ENCODE results near the gene PALLD. TPM values are rescaled to one million over a fixed set of nuclear protein-coding genes. Genes with fewer than 3 reads are reported as not detected.

PALLD gene
- total RNA-seq, 2 donors from 2014 or later: 11.3 to 49.1 TPM

GRCh38 chr4:168593399-168593798, 96.5 kb downstream of the PALLD start:
- ATAC-seq (replicated peaks): no peak
- Mint-ChIP-seq H3K36me3 (ENCODE audit: low read depth) (no peaks in the 10 kb centered on the region), H3K27me3 (peaks cover 14% of the 10 kb centered on the region), H3K4me3 (no peak overlapping the region), H3K9me3 (no peaks in the 10 kb centered on the region), H3K4me1 (no peaks in the 10 kb centered on the region), H3K27ac (no peak overlapping the region)

DNA sequence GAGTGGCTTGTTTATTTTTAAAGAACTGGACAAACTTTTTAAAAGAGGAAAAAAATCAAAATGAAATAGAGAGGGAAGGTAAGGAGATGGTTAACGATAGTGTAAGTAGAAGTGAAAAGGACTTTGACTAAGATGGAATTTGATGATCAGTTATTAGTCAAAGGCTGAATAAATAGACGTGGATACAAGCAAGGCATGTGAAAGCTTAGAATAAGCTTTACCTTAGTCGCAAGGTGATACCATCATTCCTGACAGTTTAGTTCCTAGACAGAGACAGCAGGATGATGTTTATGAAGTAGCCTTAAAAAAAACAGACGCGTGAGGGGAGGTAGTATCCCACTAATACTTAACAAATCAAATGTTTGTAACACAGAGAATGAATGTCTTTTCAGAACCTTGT, 97.3 kb downstream of the PALLD start:
- no peaks in the 10 kb centered on the region for H3K36me3 Mint-ChIP-seq (ENCODE audit: low read depth)
- no peaks in the 10 kb centered on the region for H3K4me1 Mint-ChIP-seq
- ATAC-seq (replicated peaks): no peak
- peaks cover 14% of the 10 kb centered on the region for H3K27me3 Mint-ChIP-seq
- H3K9me3 Mint-ChIP-seq: no peaks in the 10 kb centered on the region
- H3K4me3 Mint-ChIP-seq: no peak overlapping the region
- H3K27ac Mint-ChIP-seq: no peak overlapping the region

GRCh38 chr4:168598191-168598590, 101.3 kb downstream of the PALLD start:
- Mint-ChIP-seq H3K4me1 (no peaks in the 10 kb centered on the region), H3K36me3 (ENCODE audit: low read depth) (no peaks in the 10 kb centered on the region), H3K27me3 (peaks cover 15% of the 10 kb centered on the region), H3K27ac (no peak overlapping the region), H3K4me3 (no peak overlapping the region), H3K9me3 (no peaks in the 10 kb centered on the region)
- no peak for ATAC-seq (replicated peaks)

DNA sequence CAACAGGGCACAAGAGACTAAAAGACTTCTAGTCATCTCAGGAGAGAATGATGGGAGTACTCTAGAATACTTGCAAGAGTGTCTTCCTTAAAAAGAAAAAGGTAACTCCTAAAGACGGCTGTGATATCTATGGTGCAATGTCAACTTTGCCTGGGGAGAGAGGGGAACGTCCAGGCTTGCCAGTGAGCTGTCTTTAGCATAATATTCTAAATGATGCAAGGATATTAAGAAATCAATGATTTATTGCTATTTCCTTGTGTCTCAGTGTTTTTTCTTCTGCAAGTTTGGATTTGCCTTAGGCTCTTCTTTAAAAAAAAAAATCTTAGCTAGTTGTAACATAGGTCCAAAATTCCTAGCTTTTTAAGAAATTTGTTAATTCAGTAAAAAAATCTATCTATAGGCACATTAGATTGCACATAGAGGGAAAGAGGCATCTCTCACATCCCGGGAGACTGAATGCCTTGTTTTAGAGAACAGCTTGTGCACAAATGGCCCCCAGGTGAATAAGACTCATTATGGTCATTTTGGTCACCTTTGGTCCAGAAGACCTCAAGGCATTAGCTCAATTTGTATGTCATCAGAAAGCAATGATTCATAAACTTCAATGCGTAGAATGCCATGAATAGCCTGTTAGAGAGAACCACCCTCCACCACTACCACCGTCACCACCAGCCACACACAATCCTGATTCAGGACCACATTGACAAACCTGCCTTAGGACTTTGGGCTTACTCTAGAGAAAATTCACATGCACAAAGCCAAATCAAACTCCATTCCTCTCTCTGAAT, 104.1 kb downstream of the PALLD start:
- Mint-ChIP-seq H3K9me3 (no peaks in the 10 kb centered on the region), H3K36me3 (ENCODE audit: low read depth) (no peaks in the 10 kb centered on the region), H3K4me3 (no peak overlapping the region), H3K27ac (no peak overlapping the region), H3K27me3 (peaks cover 12% of the 10 kb centered on the region), H3K4me1 (no peaks in the 10 kb centered on the region)
- no peak for ATAC-seq (replicated peaks)

GRCh38 chr4:168601899-168602298, 105.0 kb downstream of the PALLD start:
- Mint-ChIP-seq H3K27me3 (peaks cover 12% of the 10 kb centered on the region), H3K4me1 (no peaks in the 10 kb centered on the region), H3K36me3 (ENCODE audit: low read depth) (no peaks in the 10 kb centered on the region), H3K9me3 (no peaks in the 10 kb centered on the region), H3K27ac (no peak overlapping the region), H3K4me3 (no peak overlapping the region)
- ATAC-seq (replicated peaks): no peak

DNA sequence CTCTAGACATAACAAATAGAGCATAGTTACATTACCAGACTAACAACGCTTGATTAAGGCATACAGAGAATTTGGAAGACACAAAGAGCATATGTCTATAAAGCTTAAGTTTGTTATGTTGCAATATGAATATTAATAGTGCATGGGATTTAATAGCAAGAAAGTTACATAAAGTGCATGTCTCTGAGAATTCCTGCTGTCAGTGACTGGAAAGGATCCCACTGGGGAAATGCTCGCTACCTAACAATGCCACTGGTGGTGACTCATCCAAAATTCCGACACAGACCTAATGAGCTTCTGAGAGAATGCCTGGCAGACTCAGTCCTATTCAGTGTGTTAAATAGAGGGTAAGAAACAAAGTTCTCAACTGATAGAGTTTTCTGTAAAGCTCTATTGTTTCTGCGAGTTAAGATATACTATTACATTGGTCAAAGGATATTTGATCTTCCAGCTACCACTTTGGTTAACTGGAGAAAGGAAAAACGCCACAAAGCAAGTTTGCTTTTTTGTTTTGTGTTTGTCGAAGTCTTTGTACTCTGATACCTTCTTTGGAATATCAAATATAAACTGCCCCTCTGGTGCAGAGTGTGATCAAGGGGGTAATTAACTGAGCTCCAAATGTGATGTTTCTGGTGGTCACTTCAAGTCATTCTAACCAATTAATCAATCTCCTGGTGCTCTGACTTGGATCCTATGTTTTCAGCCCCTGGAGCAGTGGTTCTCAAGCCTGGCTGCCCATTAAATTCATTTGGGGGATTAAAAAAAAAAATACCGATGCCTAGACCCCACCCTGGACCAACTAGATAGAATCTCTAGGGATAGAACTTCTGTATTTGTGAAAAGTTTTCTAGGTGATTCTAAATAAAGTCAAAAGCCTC, 107.9 kb downstream of the PALLD start:
- Mint-ChIP-seq H3K27me3 (peaks cover 15% of the 10 kb centered on the region), H3K27ac (no peak overlapping the region), H3K36me3 (ENCODE audit: low read depth) (no peaks in the 10 kb centered on the region), H3K9me3 (no peaks in the 10 kb centered on the region), H3K4me1 (no peaks in the 10 kb centered on the region), H3K4me3 (no peak overlapping the region)
- no peak for ATAC-seq (replicated peaks)

GRCh38 chr4:168605411-168605810, 108.6 kb downstream of the PALLD start:
- H3K36me3 Mint-ChIP-seq (ENCODE audit: low read depth): no peaks in the 10 kb centered on the region
- no peaks in the 10 kb centered on the region for H3K4me1 Mint-ChIP-seq
- H3K9me3 Mint-ChIP-seq: no peaks in the 10 kb centered on the region
- H3K27ac Mint-ChIP-seq: no peak overlapping the region
- H3K4me3 Mint-ChIP-seq: no peak overlapping the region
- ATAC-seq (replicated peaks): no peak
- H3K27me3 Mint-ChIP-seq: peaks cover 15% of the 10 kb centered on the region

DNA sequence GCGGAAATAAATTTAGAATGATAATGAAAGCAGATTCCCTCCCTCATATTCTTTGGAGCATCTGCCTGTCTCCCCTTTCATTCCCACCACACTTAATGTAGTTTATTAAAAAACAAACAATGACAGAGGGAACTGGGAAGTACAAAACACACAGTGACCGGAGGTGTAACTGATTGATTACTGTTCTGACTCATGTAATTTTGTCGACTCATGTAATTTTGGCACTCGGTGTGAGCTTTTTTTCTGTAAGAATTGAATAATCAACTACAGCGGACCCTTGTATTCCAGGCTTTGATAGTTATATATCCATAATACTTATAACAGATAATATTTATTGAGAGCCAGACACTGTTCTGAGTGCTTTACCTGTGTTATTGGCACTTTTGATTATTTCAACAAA, 110.4 kb downstream of the PALLD start:
- Mint-ChIP-seq H3K27ac (no peak overlapping the region), H3K27me3 (peaks cover 11% of the 10 kb centered on the region), H3K9me3 (no peaks in the 10 kb centered on the region)

GRCh38 chr4:168608771-168609170, 111.9 kb downstream of the PALLD start:
- no peak for ATAC-seq (replicated peaks)
- Mint-ChIP-seq H3K4me3 (no peak overlapping the region), H3K4me1 (no peaks in the 10 kb centered on the region), H3K9me3 (no peaks in the 10 kb centered on the region), H3K36me3 (ENCODE audit: low read depth) (no peaks in the 10 kb centered on the region), H3K27me3 (peaks cover 11% of the 10 kb centered on the region), H3K27ac (no peak overlapping the region)

More for the DNA sequence above, 110.4 kb downstream of the PALLD start:
- no peak overlapping the region for H3K4me3 Mint-ChIP-seq
- no peaks in the 10 kb centered on the region for H3K36me3 Mint-ChIP-seq (ENCODE audit: low read depth)
- H3K4me1 Mint-ChIP-seq: no peaks in the 10 kb centered on the region
- ATAC-seq (replicated peaks): no peak

DNA sequence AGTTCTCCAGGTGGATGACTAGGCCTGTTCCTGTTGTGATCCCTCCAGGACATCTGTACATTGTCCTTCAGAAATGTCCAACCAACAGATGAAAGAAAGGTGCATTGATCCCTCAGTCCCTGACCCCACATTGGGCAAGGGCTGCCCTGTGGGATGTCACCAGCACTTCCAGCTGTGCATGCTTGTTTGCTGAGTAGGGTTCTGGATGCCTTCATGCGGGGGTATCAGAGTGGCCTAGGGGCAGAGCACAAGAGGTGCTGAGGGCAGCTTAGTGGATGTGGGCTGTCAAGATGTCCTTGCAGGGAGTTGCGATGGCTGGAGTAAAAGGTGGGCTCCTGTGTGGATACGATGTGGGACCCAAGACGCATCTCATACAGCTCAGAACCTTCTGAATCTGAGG, 112.5 kb downstream of the PALLD start:
- Mint-ChIP-seq H3K36me3 (ENCODE audit: low read depth) (no peaks in the 10 kb centered on the region), H3K4me1 (no peaks in the 10 kb centered on the region), H3K27ac (no peak overlapping the region), H3K9me3 (no peaks in the 10 kb centered on the region), H3K27me3 (peaks cover 11% of the 10 kb centered on the region), H3K4me3 (no peak overlapping the region)
- no peak for ATAC-seq (replicated peaks)

DNA sequence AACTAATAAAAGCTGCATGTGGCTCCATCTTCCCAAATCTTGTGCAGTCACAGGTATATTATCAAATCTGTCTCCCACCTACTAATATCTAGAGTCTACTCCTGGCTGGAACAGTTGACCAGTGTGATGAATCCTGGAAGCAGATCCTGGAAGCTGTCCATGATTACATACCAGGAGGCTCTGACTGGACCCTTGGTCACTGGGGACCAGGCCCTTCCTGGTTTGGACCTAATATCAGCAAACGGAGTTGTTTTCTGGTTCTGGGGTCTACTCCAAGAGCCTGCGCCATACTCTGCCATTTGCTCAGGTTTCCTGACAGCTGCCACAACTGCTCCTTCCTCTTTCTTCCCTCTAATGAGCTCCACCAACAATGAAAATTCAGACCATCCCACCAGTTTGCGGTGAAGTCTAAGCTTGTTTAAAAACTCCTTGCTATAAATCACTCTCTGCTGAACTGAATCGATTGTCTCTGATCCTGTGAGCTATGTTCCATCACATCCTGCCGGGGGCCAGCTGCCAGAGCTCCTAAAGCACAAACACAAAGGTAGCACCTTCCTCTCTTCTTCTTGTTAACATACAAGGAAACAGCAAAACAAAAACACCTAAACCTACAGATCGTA, 114.2 kb downstream of the PALLD start:
- no peaks in the 10 kb centered on the region for H3K4me1 Mint-ChIP-seq
- H3K4me3 Mint-ChIP-seq: no peak overlapping the region
- H3K36me3 Mint-ChIP-seq (ENCODE audit: low read depth): no peaks in the 10 kb centered on the region
- no peak overlapping the region for H3K27ac Mint-ChIP-seq
- H3K9me3 Mint-ChIP-seq: no peaks in the 10 kb centered on the region
- ATAC-seq (replicated peaks): no peak
- peaks cover 11% of the 10 kb centered on the region for H3K27me3 Mint-ChIP-seq

DNA sequence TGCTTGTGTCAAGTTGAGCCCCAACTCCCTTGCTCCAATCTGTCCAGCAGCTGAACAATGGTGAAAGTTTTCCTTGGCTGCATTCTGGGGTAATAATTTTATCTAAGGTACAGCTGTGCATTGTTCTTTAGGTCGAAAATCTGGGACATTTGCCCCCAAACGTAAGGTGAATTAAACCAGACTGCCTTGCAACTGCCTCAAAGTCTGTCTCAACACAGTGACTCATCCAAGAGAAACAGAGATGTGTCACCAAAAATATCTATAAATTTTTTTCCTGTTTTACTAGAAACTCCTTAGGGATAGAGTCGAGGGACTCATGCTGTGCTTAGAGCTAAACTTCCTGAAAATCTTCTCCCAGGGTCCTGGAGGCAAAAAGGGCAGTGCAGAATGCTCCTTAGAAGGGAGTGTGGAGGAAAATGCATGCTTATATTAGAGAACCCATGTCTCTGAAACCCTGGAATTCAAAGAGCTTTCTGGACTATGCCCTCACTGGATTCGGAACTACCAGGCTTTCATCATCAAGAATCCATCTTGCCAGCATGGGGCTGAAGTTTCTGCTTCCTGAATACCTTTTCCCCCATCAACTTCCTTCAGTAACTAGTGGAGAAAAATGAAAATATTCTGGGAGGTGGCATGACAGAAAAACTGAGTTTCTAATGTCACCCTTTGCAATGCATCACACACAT, 115.7 kb downstream of the PALLD start:
- no peaks in the 10 kb centered on the region for H3K4me1 Mint-ChIP-seq
- H3K27me3 Mint-ChIP-seq: peaks cover 11% of the 10 kb centered on the region
- H3K27ac Mint-ChIP-seq: no peak overlapping the region
- H3K9me3 Mint-ChIP-seq: no peaks in the 10 kb centered on the region
- ATAC-seq (replicated peaks): no peak
- H3K36me3 Mint-ChIP-seq (ENCODE audit: low read depth): no peaks in the 10 kb centered on the region
- H3K4me3 Mint-ChIP-seq: no peak overlapping the region

DNA sequence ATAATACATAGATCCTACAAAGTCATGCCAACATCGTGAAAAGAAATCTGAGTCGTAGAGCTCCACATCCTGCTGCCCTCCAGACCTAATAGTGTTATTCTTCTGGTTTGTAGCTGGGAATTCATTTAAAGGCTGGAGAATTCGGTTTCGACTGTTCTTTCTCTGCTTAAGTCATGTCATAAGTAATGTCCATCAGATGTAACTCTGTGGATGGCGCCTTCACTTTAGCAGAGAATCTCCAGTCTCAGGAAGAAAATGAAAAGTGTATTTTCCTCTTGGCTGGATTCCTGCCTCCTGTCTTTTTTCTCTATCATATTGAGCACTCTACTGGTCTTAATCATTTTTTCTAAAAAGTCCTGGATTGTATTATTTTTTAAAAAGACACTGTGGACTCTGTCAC, 117.0 kb downstream of the PALLD start:
- H3K27me3 Mint-ChIP-seq: peaks cover 12% of the 10 kb centered on the region
- no peaks in the 10 kb centered on the region for H3K9me3 Mint-ChIP-seq
- H3K27ac Mint-ChIP-seq: no peak overlapping the region
- H3K36me3 Mint-ChIP-seq (ENCODE audit: low read depth): no peaks in the 10 kb centered on the region
- no peak overlapping the region for H3K4me3 Mint-ChIP-seq
- H3K4me1 Mint-ChIP-seq: no peaks in the 10 kb centered on the region
- no peak for ATAC-seq (replicated peaks)

DNA sequence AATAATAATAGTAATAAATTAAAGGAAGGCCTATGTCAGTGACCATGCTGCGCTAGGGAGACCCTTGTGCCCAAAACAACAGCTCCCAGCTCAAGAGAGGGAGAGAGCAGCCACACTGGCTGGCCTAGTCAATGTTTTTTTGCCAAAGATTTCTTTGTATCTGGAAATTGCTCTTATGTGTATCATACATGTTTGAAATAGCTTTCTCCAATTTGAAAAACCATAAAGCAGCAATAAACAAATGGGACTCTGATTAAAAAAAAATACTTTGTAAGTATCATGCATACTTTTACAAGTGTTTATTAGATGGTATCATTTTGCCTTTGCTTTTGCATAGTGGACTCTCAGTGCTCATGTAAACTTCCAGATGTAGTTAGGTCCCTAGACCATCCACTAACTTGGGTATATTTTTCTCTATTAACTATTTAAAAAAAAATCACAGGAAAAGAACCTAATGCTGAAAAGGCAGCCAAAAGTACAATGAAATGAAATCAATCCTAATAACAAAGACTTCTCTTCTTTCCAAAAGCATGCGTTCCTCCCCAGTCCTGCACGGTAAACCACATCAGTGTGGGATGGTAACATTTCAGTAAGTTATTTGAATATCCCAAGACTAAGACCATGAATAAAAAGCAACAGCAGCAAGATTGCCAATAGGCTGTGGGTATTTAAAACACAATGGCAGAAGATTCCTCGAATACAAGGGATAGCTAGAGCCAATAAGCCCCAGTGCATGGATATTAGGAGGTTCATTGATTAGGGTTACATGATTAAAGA, 117.6 kb downstream of the PALLD start:
- no peak for ATAC-seq (replicated peaks)
- H3K27me3 Mint-ChIP-seq: peaks cover 15% of the 10 kb centered on the region
- H3K27ac Mint-ChIP-seq: no peak overlapping the region
- H3K4me1 Mint-ChIP-seq: no peaks in the 10 kb centered on the region
- H3K9me3 Mint-ChIP-seq: no peaks in the 10 kb centered on the region
- no peaks in the 10 kb centered on the region for H3K36me3 Mint-ChIP-seq (ENCODE audit: low read depth)
- H3K4me3 Mint-ChIP-seq: no peak overlapping the region

Data from activated T-helper 17 cell treated with anti-CD3 and anti-CD28 coated beads, Interleukin-2, amount 50 U/mL, for 72 hours (primary cell).